ENCODE results near the gene CTBP2.

- TF ChIP-seq CTCF (IDR thresholded peaks at IDR 0.05) (no peak), POLR2A (IDR thresholded peaks at IDR 0.05) (no peak)
Observed at GRCh38 chr10:125153703-125154490, 6.5 kb downstream of the CTBP2 start.
